HG03558 (cell line): ENCODE results near the gene KDM8.

Experiments
- ATAC-seq: cut with Tn5 transposase; IDR thresholded peaks from one replicate; pipeline ENCODE4 v1.9.1; 2021; ENCODE audit warnings: moderate number of reproducible peaks; ENCODE audit not compliant: unreplicated experiment; ENCODE audit errors: extremely low read depth

The KDM8 gene

DNA sequence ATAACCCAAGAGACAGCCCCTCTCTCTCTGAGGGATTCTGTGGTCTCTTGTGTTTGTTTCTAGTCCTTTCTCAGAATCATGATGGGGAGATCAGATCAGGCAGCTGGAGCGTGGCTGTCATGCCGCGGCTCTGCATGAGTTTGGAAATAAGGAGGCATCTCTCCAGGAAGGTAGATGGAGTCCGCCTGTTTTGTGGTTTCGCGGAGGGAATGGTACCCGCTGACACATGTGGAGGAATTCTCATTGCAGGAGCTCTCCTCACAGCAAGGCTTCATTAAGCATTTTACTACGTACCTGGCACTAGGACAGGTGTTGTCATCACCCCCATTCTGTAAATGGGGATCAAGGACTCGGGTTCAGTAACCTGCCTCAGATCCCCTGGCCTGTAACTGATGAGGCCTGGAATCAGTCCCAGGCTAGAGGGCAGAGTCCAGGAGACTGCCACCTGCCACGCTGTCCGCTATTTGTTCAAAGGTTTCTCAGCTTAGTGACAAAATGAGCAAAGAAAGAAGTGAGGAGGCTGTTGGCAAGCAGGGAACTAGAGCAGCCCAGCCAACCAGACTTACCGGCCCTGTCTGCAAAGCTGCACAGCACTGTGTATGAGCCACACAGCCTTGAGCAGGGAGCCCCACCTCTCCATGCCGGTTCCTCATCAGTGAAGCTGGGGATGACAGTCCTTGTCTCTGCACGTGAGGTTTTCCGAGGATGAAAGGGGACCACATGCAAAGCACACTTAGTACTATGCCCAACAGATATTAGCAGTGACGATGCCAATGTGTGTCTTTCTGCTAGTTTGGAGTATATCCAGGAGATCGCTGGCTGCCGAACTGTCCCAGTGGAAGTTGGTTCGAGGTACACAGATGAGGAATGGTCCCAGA, 11.0 kb downstream of the KDM8 start:
- no peak for ATAC-seq

DNA sequence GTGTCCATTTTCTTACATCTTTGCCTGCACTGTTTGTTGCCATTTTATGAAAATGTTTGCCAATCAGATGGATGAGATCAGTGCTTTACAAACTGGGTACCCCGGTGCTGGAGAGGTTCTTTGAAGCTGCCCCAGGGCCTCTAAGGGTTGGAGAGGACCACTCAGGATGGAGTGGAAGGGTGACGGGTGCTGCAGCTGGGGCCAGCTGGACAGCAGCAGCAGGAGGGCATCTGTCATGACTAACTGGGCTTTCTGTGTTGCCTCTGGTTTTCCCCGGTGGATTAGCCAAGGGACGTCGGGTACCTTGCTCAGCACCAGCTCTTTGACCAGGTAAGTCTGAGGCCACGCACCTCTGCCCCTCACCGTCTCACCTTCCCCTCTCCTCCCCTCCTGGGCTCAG, 12.3 kb downstream of the KDM8 start:
- no peak for ATAC-seq

DNA sequence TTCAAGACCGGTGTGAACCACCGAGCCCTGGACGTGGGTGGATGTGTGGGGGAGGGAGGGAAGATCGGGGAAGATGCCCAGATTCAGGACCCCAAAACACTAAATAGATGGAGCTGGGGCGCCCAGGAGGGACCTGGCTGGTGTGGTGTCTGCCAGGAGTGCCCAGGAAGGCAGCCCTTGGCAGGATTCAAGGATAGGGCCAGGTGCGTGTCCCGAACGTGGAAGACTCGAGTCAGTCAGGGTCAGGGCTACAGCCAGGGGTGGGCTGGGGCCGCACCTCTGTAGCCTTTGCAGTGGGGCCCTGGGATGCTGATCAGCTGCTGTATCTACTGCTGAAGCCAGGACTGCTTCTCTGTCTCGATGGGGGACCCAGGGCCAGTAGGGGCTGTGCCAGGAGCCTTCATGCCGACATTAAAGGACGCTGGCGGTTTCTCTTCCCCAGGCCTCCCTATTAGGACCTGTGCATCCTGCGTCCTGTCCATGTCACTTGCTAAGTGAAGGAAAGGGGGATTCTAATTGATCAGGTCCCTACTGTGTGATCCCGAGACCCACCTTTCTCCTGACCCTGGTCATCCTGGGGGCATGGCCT, 13.1 kb downstream of the KDM8 start:
- no peak for ATAC-seq

DNA sequence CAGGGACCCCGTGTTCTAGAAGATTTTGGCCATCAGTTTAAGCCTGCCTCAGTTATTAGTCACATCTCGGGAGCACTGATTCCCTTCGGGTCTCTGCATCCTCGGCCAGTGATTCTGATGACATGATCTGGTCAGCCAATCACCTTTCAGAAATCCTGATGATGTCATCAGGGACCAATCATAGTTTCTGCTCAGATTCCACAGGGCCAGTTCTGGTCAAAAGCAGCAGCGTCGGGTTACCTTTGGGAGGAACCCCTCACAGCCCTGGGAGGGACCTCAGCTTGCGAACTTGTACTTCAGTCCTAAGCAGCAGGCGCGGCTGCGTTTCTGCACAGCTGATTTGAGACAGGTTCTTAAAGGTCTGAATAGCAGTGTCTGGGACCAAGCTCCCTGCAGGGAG, 13.9 kb downstream of the KDM8 start:
- ATAC-seq, result no peak

DNA sequence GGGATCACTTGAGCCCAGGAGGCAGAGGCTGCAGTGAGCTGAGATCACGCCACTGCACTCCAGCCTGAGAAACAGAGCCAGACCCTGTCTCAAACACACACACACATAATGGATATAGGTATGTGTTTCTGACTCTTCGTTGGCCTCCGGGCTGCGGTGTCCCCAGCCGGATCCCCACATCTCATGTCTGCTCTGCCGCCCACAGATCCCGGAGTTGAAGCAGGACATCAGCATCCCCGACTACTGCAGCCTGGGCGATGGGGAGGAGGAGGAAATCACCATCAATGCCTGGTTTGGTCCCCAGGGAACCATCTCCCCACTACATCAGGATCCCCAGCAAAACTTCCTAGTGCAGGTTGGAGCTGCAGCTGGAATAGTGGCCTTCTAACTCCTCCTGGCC, 15.4 kb downstream of the KDM8 start:
- ATAC-seq, result no peak

DNA sequence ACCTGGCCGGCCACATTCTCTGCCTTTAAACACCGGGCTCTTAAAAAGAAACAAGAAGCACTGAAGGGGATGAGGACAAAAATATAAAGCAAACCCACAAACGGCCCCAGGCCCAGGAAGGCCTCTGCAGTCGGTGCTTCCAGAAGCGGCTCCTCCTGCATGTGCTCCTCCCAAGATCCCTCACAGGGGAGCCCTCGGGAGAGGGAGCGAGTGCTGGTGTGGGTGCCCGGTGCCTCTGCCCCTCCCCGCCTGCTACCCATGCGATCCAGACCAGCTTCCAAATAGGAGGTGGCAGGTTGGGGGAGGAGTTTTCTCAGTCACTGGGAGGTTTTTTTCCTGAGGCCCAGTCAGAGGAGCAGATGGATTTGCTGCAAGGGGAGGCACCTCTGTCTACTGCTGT, 15.8 kb downstream of the KDM8 start:
- no peak for ATAC-seq

DNA sequence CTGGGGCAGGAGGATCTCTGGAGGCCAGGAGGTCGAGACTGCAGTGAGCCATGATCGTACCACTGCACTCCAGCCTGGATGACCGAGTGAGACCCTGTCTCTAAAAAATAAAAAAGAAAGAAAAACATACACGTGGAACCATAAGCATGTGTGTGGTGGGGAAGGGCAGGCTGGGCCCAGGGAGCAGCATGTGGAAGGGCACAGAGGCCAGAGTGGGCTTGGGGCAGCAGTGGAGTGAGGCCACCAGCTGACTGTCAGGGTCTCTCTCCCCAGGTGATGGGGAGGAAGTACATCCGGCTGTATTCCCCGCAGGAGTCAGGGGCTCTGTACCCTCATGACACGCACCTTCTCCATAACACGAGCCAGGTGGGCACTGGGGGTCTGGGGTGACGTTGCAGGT, 16.8 kb downstream of the KDM8 start:
- ATAC-seq, result no peak

DNA sequence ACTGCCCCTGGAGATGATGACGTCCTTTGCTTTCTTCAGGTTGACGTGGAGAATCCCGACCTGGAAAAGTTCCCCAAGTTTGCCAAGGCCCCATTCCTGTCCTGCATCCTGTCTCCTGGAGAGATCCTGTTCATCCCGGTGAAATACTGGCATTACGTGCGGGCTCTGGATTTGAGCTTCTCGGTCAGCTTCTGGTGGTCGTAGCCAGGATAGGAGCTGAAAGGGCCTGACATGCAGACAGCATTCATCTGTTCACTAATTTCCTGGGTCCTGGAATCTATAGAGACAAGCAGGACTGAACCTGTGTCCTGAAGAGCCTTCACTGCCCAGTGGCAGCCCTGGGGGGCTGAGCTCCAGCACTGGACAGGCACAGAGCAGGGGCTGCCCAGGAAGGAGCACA, 17.2 kb downstream of the KDM8 start:
- ATAC-seq, result no peak

DNA sequence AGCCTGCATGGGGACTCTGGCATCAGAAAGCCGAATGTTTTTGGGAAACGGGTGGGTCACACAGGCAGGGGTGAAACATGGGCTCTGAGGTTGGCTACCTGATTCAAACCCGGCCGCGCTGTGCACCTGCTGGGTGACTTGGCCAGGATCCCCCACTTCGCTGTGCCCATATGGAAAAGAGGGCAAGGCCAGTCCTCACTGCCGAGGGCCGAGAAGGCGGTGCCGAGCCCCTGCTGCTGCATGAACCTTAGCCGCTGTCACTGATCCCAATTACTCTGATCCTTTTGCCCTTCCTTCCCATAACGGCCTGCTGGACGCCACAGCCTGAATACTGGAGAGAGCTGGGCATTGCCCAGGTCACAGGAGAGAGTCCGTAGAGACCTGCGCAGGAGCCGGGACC, 17.7 kb downstream of the KDM8 start:
- no peak for ATAC-seq

DNA sequence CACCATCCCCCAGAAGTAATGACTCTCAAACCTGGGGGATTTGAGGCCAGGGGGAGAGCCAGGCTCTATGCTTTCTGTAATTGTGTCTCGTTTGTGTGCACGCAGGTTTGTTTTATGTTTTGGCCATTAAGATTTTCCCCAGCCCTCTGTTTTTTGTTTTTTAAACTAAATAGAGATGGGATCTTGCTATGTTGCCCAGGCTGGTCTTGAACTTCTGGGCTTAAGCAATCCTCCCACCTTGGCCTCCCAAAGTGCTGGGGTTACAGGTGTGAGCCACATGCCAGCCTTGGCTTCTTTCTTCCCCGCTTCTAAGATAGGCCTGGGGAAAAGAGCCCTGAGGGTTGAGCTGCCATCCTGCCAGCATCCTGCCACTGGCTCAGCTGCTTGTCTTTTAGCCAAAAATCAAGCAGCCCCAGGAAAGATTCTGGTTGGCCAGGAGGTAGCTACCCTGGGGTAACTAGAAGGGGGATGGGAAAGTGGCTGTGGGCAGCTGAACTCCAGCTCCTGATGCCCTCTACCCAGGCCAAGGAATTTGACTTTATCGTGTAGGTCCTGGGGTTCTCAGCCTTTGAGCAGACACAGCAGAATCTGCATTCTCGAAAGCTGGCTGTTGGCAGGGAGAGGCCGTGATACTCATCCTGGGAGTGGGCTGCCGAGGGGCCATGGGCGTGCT, 18.4 kb downstream of the KDM8 start:
- ATAC-seq, result no peak

DNA sequence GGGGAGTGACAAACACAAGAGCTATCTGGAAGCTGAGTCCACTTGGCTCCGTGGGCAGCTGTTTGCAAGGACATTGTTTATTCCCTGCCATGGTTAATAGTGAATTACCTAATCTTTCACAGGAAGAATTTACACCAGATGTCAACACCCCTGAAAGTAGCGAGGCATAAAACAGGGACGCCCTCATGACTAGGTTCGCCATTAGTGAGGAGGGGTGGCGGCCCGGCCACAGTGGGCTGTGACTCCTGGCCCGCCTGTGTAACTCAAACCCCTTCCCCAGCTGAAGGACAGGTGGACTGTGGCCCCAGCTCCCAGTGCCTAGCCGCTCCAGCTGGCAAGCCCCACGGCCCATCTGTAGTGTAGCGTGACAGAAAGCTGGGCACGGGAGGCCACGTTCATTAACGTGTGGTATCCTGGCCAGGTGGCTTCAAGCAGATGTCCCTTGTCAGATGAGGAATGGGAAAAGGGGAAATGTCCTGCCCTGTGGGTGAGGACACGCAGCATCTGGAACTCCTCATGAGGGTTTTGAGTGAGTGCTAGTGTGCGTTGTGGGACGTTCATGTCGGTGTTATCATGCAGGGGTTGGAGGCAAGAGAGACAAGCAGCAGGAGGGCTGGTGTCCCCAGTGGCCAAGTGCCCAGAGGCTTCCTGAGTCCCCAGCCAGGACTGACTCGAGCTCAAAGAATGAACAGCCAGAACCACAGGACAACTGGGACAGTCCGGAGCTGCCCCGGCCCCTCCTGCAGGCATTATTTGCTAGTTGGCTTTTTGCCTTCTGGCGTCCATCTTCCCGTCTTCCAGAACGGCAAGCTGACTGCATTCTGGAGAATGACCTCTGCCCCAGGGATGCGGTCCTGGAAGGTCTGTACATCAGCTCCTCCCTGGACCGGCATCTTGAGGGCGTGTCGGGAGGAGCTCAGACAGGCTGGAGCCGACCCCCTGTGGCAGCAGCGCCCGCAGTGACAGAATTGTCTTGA, 19.2 kb downstream of the KDM8 start:
- ATAC-seq, result no peak

DNA sequence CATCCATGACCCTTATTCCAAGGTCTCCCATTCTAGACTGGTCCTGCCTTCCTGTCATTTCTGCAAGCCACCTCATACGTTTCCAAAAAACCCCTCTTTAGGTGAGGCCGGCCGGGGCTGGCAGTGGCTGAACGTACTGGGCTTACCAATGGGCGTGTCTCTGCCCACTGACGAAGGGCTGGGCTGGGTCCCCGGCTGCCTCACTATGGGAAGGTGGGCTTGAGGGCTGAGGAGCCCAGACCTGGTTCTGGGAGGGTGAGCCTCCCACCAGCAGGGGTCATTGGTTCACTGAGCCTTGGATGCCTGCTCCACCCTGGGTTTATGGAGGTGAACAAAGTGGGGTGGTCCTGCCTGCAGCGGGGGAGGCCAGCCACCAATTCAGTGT, 19.9 kb downstream of the KDM8 start:
- ATAC-seq, result no peak

DNA sequence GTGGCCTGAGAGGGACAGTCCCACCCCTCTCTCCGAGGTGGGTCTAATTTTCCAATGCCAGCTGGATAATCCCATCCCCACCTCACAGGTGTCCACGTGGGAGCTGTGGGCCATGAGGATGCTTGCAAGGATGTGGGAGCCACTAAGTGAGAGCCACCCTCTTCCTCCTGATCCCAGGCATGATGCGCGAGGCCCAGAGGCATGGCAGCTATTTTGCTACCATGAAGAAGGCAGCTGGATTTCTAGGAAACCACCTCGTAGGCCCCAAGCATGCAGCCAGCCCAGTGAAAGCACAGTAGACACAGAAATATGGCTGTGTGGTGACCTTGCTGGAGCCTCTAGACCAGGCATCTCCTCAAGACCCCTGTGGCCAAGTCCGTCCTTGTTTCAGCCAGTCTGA, 20.4 kb downstream of the KDM8 start:
- no peak for ATAC-seq

DNA sequence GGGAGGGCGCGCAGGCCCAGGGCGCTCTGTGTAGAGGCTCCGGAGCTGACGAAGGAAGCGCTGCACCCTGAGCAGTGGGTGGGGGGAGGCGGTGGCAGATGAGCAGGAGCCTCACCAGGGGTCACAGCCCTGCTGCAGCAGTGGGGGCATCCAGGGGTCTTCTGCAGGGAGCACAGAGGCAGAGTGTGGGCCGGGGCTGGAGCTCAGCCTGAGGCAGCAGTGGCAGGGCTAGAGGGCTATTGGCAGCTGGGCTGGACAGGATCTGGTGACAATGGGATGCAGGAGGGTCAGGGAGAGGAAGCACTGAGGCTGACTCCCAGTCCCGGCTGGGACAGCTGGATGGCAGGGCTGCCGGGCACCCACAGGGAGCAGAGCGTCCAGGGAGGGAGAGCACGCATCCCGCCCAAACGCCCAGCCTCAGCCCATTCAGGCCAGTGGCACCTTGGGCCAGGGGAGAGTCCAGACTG, 21.0 kb downstream of the KDM8 start:
- ATAC-seq, result no peak

DNA sequence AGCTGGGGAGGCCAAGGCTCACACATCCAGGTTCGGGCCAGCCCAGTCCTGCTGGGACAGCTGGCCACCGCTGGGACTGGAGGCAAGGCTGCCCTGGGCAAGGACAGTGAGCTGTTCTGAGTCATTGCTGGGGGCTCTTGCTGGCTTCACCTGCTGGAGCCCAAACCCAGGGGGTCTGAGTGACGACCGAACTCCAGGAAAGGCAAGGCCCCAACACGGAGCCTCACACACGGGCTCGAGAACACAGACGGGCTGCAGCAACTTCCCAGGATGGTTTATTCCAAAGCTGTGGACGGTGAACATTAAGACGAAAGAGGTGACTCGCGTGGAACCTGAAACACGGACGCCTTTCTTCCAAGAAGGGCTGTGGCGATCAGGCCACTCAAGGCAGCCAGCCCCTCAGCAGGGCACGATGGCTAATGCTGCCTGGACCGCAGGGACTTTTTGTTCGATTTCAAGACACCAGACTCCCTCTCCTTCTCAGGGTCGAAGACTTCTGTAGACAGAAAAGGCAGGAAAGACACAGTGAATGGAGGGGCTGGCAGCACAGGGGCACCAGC, 21.5 kb downstream of the KDM8 start:
- no peak for ATAC-seq

DNA sequence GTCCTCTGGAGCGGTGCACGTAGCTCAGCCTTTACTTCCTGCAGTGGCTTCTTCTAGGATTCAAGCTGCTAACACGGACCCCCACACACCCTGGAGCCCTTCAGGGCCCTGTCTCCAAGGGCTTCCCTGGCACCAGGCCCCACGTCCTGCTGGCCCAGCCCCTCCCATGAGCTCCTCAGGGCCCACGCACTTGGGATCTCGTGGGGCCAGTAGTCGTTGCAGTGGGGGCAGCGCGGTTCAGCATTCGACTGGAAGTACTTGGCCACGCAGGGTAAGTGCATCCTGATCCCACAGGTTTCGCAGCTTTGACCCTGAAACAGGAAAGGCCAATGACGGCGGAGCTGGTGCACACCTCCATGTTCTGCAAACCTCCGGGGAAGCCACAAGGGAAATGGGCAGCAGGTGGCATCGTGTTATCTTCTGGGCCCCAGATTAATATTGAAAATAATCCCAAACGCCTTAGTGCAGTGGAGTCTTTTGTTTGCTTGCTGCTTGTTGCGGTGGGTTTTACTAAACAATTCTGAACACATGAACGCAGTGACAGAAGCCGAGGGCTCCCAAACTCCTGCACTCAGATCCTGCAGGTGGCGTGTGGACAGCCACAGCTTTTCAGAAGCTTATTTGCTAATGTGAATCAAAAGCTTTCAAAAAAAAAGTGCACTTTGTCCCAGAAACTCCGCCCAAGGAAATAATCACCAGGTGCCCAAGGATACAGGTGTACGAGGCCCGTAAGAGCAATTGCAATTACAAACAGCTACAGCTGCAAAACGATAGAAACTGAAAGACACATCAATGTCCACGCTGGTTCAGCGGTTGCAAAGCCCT, 22.4 kb downstream of the KDM8 start:
- ATAC-seq, result no peak

DNA sequence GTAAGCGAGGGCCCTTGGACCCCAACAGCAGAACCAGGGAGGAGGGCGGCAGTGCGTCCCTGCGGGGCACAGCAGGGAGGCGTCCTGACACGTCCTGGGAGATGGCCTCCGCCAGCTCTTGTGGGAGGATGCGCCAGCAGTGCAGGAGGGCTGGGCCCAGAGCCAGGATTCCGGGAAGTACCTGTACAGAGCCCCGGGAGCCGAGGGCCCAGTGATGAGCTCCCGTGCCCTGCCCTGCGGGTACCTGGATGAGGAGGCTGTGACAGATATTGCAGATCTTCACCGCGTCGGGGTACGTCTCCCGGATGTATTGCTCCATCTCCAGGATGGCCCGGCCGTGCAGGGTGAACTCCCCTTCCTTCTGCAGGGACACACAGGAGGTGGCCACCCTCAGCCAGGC, 23.1 kb downstream of the KDM8 start:
- no peak for ATAC-seq

DNA sequence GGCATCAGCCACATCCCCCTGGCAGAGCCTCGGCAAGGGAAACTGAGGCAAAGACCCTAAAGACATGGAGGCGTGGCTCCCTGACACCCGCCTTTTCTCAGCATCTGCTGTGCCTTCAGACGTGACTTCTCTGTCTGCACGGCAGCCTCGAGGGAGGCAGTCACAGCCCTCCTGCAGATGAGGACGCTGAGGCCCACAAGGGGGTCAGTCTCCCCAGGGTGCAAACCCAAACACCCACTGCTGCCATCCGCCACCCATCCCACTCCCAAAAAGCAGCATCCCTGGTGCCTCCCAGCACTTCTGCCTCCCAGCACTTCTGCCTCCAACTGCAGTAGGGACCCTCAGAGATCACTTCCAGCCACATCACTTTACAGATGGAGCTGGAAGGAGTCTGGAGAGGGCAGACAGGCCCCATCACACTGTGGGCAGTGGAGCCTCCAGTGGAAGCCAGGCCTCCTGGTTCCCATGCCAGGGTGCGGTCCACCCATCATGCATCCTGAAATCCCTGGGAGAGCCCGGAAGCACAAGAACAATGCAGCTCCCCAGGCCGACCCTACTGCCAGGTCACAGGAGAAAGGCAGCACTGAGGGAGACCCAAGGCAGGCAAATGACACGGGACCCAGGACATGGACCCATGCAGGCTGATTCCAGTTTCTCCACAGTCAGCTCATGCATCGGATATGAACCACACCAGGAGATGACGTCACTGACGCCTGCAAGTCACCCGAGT, 23.8 kb downstream of the KDM8 start:
- ATAC-seq, result no peak

DNA sequence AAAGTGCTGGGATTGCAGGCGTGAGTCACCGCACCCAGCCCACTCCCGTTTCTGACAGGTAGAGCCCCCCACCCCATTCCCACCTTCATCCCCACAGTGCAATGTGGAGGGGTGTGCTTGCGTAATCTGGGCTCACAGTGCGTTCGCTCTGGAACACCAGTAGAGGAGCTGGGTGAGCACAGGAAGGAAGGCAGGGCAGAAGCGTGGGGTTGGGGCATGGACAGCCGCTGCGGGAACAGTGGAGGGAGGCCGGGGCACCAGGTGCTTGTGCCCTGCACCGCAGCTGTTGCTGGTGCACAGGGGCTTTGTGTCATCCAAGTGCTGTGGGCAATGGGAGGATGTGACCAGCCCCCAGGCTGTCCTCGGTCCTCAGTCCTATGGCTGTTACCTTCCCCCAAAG, 24.7 kb downstream of the KDM8 start:
- ATAC-seq, result no peak
